ENCODE measurements around the gene SOWAHA.

Gene SOWAHA

DNA sequence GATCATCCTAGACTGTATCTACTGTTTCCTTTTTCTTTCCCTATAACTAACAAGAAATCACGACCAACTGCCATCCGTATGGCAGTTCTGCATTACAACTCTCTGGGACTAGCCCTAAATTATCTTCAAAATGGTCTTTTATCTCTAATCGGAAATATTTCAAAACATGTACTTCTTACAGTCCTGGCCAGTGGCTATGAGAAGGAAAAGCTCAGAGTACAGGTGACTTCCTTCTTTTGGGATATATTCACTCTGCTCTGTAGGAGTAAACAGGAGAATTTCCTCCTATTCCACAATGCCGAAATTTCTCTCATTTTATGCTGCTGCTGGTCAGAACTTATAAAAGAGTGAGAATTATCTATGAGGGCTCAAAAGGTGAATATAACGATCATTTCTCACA lies 34.2 kb upstream of the SOWAHA start:
- H3K4me1 ChIP-seq (ENCODE audit: control insufficient read depth, low read depth, low read length): peaks cover 3% of the 10 kb centered on the region
- peaks cover 9% of the 10 kb centered on the region for H3K27me3 ChIP-seq (ENCODE audit: insufficient read depth, low read length, poor library complexity)
- H2BK15ac ChIP-seq (replicated peaks; ENCODE audit: low read depth): no peak overlapping the region
- no peak overlapping the region for H4K5ac ChIP-seq (ENCODE audit: low read length)
- no peak for DNase-seq
- no peak overlapping the region for H3K27ac ChIP-seq (ENCODE audit: low read depth, low read length)
- H3K18ac ChIP-seq (ENCODE audit: low read length): no peak overlapping the region
- H2AK5ac ChIP-seq (ENCODE audit: low read length): no peak overlapping the region
- no peaks in the 10 kb centered on the region for H3K36me3 ChIP-seq (ENCODE audit: control insufficient read depth, insufficient read depth, low read length)
- H4K8ac ChIP-seq (ENCODE audit: low read depth, low read length): no peak overlapping the region
- H3K9ac ChIP-seq (ENCODE audit: low read length): no peak overlapping the region
- no peak overlapping the region for H3K23ac ChIP-seq (ENCODE audit: low read length)
- H3K4ac ChIP-seq (ENCODE audit: low read depth, low read length): no peak overlapping the region
- H2BK5ac ChIP-seq (ENCODE audit: low read length): no peak overlapping the region
- H2BK120ac ChIP-seq (ENCODE audit: low read depth, low read length): no peak overlapping the region
- no CpG with 5 or more reads among the region's 5 CpGs for WGBS (ENCODE audit: extremely low coverage, insufficient coverage, low lambda C conversion rate)
- no peaks in the 10 kb centered on the region for H3K79me1 ChIP-seq (ENCODE audit: low read length)
- no peak overlapping the region for H3K56ac ChIP-seq (ENCODE audit: low read length)
- no peak overlapping the region for H3K4me2 ChIP-seq (ENCODE audit: low read length)
- H3K79me2 ChIP-seq (ENCODE audit: control insufficient read depth, insufficient read depth, low read length): no peaks in the 10 kb centered on the region
- no peak overlapping the region for H3K4me3 ChIP-seq (ENCODE audit: low read length)

DNA sequence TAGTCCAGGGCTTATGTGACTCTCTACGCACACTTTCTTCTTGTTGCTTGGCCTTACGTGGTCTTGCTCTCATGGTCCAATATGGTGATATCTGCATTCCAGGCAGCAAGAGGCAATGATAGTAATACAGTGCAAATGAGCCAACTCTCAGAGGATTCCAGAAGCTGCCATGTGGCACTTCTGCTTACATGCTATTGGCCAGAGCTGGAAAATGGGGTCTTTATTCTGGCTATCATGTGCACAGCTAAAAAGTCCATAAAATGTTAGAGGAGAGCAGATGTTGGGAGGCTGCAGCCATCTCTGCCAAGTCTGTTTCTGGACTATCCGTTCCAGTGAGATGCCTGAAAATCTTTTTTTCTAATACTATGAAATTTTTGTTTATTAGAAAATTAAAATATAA lies 33.1 kb upstream of the SOWAHA start:
- no peak for DNase-seq
- H2BK120ac ChIP-seq (ENCODE audit: low read depth, low read length): no peak overlapping the region
- H3K4ac ChIP-seq (ENCODE audit: low read depth, low read length): no peak overlapping the region
- H3K4me3 ChIP-seq (ENCODE audit: low read length): no peak overlapping the region
- H2AK5ac ChIP-seq (ENCODE audit: low read length): no peak overlapping the region
- WGBS (ENCODE audit: extremely low coverage, insufficient coverage, low lambda C conversion rate): no CpG with 5 or more reads among the region's 3 CpGs
- peaks cover 3% of the 10 kb centered on the region for H3K4me1 ChIP-seq (ENCODE audit: control insufficient read depth, low read depth, low read length)
- H4K5ac ChIP-seq (ENCODE audit: low read length): no peak overlapping the region
- H2BK5ac ChIP-seq (ENCODE audit: low read length): no peak overlapping the region
- H3K9ac ChIP-seq (ENCODE audit: low read length): no peak overlapping the region
- no peak overlapping the region for H3K56ac ChIP-seq (ENCODE audit: low read length)
- H3K36me3 ChIP-seq (ENCODE audit: control insufficient read depth, insufficient read depth, low read length): no peaks in the 10 kb centered on the region
- peaks cover 9% of the 10 kb centered on the region for H3K27me3 ChIP-seq (ENCODE audit: insufficient read depth, low read length, poor library complexity)
- H3K4me2 ChIP-seq (ENCODE audit: low read length): no peak overlapping the region
- no peak overlapping the region for H3K23ac ChIP-seq (ENCODE audit: low read length)
- H3K27ac ChIP-seq (ENCODE audit: low read depth, low read length): no peak overlapping the region
- H3K79me1 ChIP-seq (ENCODE audit: low read length): no peaks in the 10 kb centered on the region
- no peaks in the 10 kb centered on the region for H3K79me2 ChIP-seq (ENCODE audit: control insufficient read depth, insufficient read depth, low read length)
- no peak overlapping the region for H3K18ac ChIP-seq (ENCODE audit: low read length)
- H4K8ac ChIP-seq (ENCODE audit: low read depth, low read length): no peak overlapping the region
- H2BK15ac ChIP-seq (replicated peaks; ENCODE audit: low read depth): no peak overlapping the region

DNA sequence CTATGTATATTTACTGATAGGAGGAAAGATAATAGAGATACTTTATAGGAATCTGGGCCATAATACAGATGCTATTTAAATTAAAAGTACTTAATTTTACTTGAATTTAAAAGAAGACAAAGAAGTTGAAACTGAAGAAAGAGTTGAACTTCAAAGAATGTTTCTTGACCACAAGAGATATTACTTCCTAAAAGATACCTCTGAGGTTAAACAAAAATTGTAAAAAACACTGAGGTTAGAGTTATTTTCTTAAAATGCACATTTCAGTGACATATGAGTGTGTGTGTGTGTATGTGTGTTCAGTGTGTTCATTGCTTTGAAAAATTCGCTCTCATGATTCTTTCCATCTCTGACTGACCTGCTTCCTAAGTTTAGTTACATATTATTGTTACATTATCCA lies 32.5 kb upstream of the SOWAHA start:
- Histone ChIP-seq H3K4me3 (ENCODE audit: low read length) (no peak overlapping the region), H3K36me3 (ENCODE audit: control insufficient read depth, insufficient read depth, low read length) (no peaks in the 10 kb centered on the region), H3K79me1 (ENCODE audit: low read length) (no peaks in the 10 kb centered on the region), H3K27me3 (ENCODE audit: insufficient read depth, low read length, poor library complexity) (peaks cover 9% of the 10 kb centered on the region), H2BK15ac (replicated peaks; ENCODE audit: low read depth) (no peak overlapping the region), H2BK5ac (ENCODE audit: low read length) (no peak overlapping the region), H3K27ac (ENCODE audit: low read depth, low read length) (no peak overlapping the region), H2AK5ac (ENCODE audit: low read length) (no peak overlapping the region), H3K4ac (ENCODE audit: low read depth, low read length) (no peak overlapping the region), H3K79me2 (ENCODE audit: control insufficient read depth, insufficient read depth, low read length) (no peaks in the 10 kb centered on the region), H4K8ac (ENCODE audit: low read depth, low read length) (no peak overlapping the region), H2BK120ac (ENCODE audit: low read depth, low read length) (no peak overlapping the region), H4K5ac (ENCODE audit: low read length) (no peak overlapping the region), H3K23ac (ENCODE audit: low read length) (no peak overlapping the region), H3K4me1 (ENCODE audit: control insufficient read depth, low read depth, low read length) (peaks cover 3% of the 10 kb centered on the region), H3K4me2 (ENCODE audit: low read length) (no peak overlapping the region), H3K18ac (ENCODE audit: low read length) (no peak overlapping the region), H3K9ac (ENCODE audit: low read length) (no peak overlapping the region), H3K56ac (ENCODE audit: low read length) (no peak overlapping the region)
- DNase-seq: no peak
- no CpG with 5 or more reads among the region's 1 CpG for WGBS (ENCODE audit: extremely low coverage, insufficient coverage, low lambda C conversion rate)

DNA sequence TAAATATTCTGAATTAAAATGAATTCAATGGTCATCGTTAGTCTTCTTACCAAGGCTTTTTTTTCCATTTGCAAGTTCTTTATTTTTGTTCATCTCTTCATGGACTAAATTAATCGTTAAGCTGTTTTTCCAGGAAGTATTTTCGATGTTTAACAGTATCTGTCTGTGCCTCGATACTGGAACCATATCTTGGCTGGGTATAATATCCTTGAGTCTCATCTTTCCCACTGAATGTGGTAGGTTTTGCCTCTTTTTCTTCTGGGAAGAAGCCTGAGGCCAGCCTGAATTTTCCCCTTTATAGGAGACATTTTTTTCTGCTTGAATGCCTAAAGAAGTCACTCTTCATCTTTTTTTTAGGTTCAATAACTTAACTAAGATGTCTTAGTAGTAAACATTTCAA lies 32.1 kb upstream of the SOWAHA start:
- Histone ChIP-seq H3K36me3 (ENCODE audit: control insufficient read depth, insufficient read depth, low read length) (no peaks in the 10 kb centered on the region), H3K4me3 (ENCODE audit: low read length) (no peak overlapping the region)
- WGBS (ENCODE audit: extremely low coverage, insufficient coverage, low lambda C conversion rate): no CpG with 5 or more reads among the region's 4 CpGs

DNA sequence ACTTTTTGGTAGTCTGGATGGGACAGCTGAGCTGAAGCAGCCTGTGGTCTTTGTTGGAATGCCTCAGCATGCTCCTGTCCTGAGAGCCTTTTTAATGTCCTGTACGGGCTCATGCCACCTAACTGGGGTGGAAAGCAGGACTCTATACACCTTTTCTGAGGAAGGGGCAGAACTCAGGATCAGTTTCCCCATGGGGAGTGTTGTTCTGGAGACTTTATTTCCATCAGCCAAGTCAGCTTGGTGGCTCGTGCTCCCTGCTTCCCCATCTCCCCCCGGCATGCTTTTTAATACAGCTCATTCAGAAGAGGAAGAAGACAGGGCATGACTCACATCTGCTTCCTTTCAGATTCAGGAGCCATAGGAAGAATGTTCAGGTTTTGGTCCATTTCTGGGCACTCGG lies 31.0 kb upstream of the SOWAHA start:
- H3K9ac ChIP-seq (ENCODE audit: low read length): no peak overlapping the region
- no peaks in the 10 kb centered on the region for H3K79me2 ChIP-seq (ENCODE audit: control insufficient read depth, insufficient read depth, low read length)
- no peak overlapping the region for H3K4me3 ChIP-seq (ENCODE audit: low read length)
- peaks cover 9% of the 10 kb centered on the region for H3K27me3 ChIP-seq (ENCODE audit: insufficient read depth, low read length, poor library complexity)
- H2AK5ac ChIP-seq (ENCODE audit: low read length): no peak overlapping the region
- H3K4me1 ChIP-seq (ENCODE audit: control insufficient read depth, low read depth, low read length): no peaks in the 10 kb centered on the region
- H4K5ac ChIP-seq (ENCODE audit: low read length): no peak overlapping the region
- H3K36me3 ChIP-seq (ENCODE audit: control insufficient read depth, insufficient read depth, low read length): no peaks in the 10 kb centered on the region
- H3K23ac ChIP-seq (ENCODE audit: low read length): no peak overlapping the region
- H3K27ac ChIP-seq (ENCODE audit: low read depth, low read length): no peak overlapping the region
- WGBS (ENCODE audit: extremely low coverage, insufficient coverage, low lambda C conversion rate): no CpG with 5 or more reads among the region's 4 CpGs
- H4K8ac ChIP-seq (ENCODE audit: low read depth, low read length): no peak overlapping the region
- H3K79me1 ChIP-seq (ENCODE audit: low read length): no peaks in the 10 kb centered on the region
- no peak overlapping the region for H2BK5ac ChIP-seq (ENCODE audit: low read length)
- no peak for DNase-seq
- no peak overlapping the region for H3K4me2 ChIP-seq (ENCODE audit: low read length)
- no peak overlapping the region for H3K18ac ChIP-seq (ENCODE audit: low read length)
- no peak overlapping the region for H2BK15ac ChIP-seq (replicated peaks; ENCODE audit: low read depth)
- H3K4ac ChIP-seq (ENCODE audit: low read depth, low read length): no peak overlapping the region
- no peak overlapping the region for H3K56ac ChIP-seq (ENCODE audit: low read length)
- H2BK120ac ChIP-seq (ENCODE audit: low read depth, low read length): no peak overlapping the region

More for the DNA sequence above, 32.1 kb upstream of the SOWAHA start:
- Histone ChIP-seq H3K4me1 (ENCODE audit: control insufficient read depth, low read depth, low read length) (peaks cover 2% of the 10 kb centered on the region), H3K56ac (ENCODE audit: low read length) (no peak overlapping the region), H3K4ac (ENCODE audit: low read depth, low read length) (no peak overlapping the region), H2AK5ac (ENCODE audit: low read length) (no peak overlapping the region), H3K79me2 (ENCODE audit: control insufficient read depth, insufficient read depth, low read length) (no peaks in the 10 kb centered on the region), H3K23ac (ENCODE audit: low read length) (no peak overlapping the region), H4K8ac (ENCODE audit: low read depth, low read length) (no peak overlapping the region), H3K18ac (ENCODE audit: low read length) (no peak overlapping the region), H3K27me3 (ENCODE audit: insufficient read depth, low read length, poor library complexity) (peaks cover 9% of the 10 kb centered on the region), H2BK5ac (ENCODE audit: low read length) (no peak overlapping the region), H3K4me2 (ENCODE audit: low read length) (no peak overlapping the region), H4K5ac (ENCODE audit: low read length) (no peak overlapping the region), H3K79me1 (ENCODE audit: low read length) (no peaks in the 10 kb centered on the region), H3K27ac (ENCODE audit: low read depth, low read length) (no peak overlapping the region), H2BK120ac (ENCODE audit: low read depth, low read length) (no peak overlapping the region), H2BK15ac (replicated peaks; ENCODE audit: low read depth) (no peak overlapping the region), H3K9ac (ENCODE audit: low read length) (no peak overlapping the region)
- DNase-seq: no peak

DNA sequence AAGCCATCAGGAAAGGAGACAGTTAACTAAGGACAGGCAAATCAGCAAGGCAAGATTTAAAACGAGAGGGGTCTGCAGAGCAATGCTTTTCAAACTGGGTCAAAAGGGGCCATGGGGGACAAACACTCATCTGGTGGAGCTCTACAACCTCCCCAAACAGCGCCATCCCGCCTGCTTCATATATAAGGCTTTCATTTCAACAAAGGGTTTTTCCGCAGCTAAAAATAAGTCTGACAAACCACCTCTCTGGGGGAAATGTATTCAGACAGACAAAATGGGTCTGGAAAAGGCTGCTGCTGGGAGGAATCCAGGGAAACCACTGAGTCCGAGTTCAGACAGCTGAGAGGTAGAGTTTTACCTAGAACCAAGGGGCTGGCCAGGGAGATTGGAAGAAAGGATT lies 27.7 kb upstream of the SOWAHA start:
- H2BK15ac ChIP-seq (replicated peaks; ENCODE audit: low read depth): no peak overlapping the region

More for the DNA sequence above, 27.7 kb upstream of the SOWAHA start:
- Histone ChIP-seq H4K8ac (ENCODE audit: low read depth, low read length) (no peak overlapping the region), H3K9ac (ENCODE audit: low read length) (no peak overlapping the region), H3K79me2 (ENCODE audit: control insufficient read depth, insufficient read depth, low read length) (no peaks in the 10 kb centered on the region), H3K4me3 (ENCODE audit: low read length) (no peak overlapping the region), H2BK5ac (ENCODE audit: low read length) (no peak overlapping the region), H4K5ac (ENCODE audit: low read length) (no peak overlapping the region), H2AK5ac (ENCODE audit: low read length) (no peak overlapping the region), H3K36me3 (ENCODE audit: control insufficient read depth, insufficient read depth, low read length) (no peaks in the 10 kb centered on the region), H2BK120ac (ENCODE audit: low read depth, low read length) (no peak overlapping the region), H3K4ac (ENCODE audit: low read depth, low read length) (no peak overlapping the region), H3K4me2 (ENCODE audit: low read length) (no peak overlapping the region), H3K79me1 (ENCODE audit: low read length) (no peaks in the 10 kb centered on the region), H3K27me3 (ENCODE audit: insufficient read depth, low read length, poor library complexity) (no peaks in the 10 kb centered on the region), H3K56ac (ENCODE audit: low read length) (no peak overlapping the region), H3K4me1 (ENCODE audit: control insufficient read depth, low read depth, low read length) (no peaks in the 10 kb centered on the region), H3K18ac (ENCODE audit: low read length) (no peak overlapping the region), H3K23ac (ENCODE audit: low read length) (no peak overlapping the region), H3K27ac (ENCODE audit: low read depth, low read length) (no peak overlapping the region)
- DNase-seq: no peak
- WGBS (ENCODE audit: extremely low coverage, insufficient coverage, low lambda C conversion rate): no CpG with 5 or more reads among the region's 5 CpGs
